ENCODE results near the gene KLC1. TPM values are rescaled to one million over a fixed set of nuclear protein-coding genes. Genes with fewer than 3 reads are reported as not detected.
"Not testable (repeated sequence)": the region's sequence is repeated elsewhere in the genome, so short reads cannot be mapped to it uniquely, and the experiment has no call there.

Gene KLC1
- total RNA-seq, 1 donor from 2014 or later, result 277 TPM

- no peak for DNase-seq
These were observed 3.5 kb upstream of the KLC1 start for GRCh38 chr14:103625356-103626095.

- no peak for DNase-seq
These were observed 2.7 kb upstream of the KLC1 start for GRCh38 chr14:103626146-103626850.

- DNase-seq, result no peak
These were observed 1.7 kb upstream of the KLC1 start for GRCh38 chr14:103627073-103628025.

GRCh38 chr14:103628221-103628683 is 759 bp upstream of the KLC1 start:
- DNase-seq, result peak; percentile 73

GRCh38 chr14:103629503-103630121 is 601 bp downstream of the KLC1 start:
- peak; percentile 42 for DNase-seq

- DNase-seq, result peak; percentile 22
These were observed 1.5 kb downstream of the KLC1 start for GRCh38 chr14:103630364-103631108.

GRCh38 chr14:103633391-103633790 is 4.4 kb downstream of the KLC1 start:
- DNase-seq, result no peak

- DNase-seq, result no peak
These were observed 5.1 kb downstream of the KLC1 start for GRCh38 chr14:103634156-103634555.

- DNase-seq, result no peak
These were observed 9.6 kb downstream of the KLC1 start for GRCh38 chr14:103638594-103638993.

- DNase-seq, result peak; percentile 13
These were observed 12.2 kb downstream of the KLC1 start for GRCh38 chr14:103641161-103641560.

GRCh38 chr14:103646189-103646588 is 17.2 kb downstream of the KLC1 start:
- DNase-seq, result no peak

- no peak for DNase-seq
These were observed 20.0 kb downstream of the KLC1 start for GRCh38 chr14:103649001-103649400.

GRCh38 chr14:103650213-103650612 is 21.2 kb downstream of the KLC1 start:
- no peak for DNase-seq

GRCh38 chr14:103651585-103651984 is 22.6 kb downstream of the KLC1 start:
- DNase-seq, result no peak

GRCh38 chr14:103652806-103653205 is 23.8 kb downstream of the KLC1 start:
- no peak for DNase-seq

- DNase-seq, result not testable (repeated sequence)
These were observed 24.3 kb downstream of the KLC1 start for GRCh38 chr14:103653336-103653735.

GRCh38 chr14:103653805-103654204 is 24.8 kb downstream of the KLC1 start:
- DNase-seq, result no peak

- no peak for DNase-seq
These were observed 25.6 kb downstream of the KLC1 start for GRCh38 chr14:103654619-103655018.

- no peak for DNase-seq
These were observed 27.2 kb downstream of the KLC1 start for GRCh38 chr14:103656031-103656755.

- DNase-seq, result no peak
These were observed 27.7 kb downstream of the KLC1 start for GRCh38 chr14:103656756-103657133.

GRCh38 chr14:103657471-103657870 is 28.5 kb downstream of the KLC1 start:
- DNase-seq, result peak; percentile 59
